Vagina (tissue), 2 donors: ENCODE data around the gene SCAMP5. TPM values are rescaled to one million over a fixed set of nuclear protein-coding genes. Genes with fewer than 3 reads are reported as not detected.

ENCODE experiments used
- DNase-seq, 2 donors: peaks; one replicate each; pipeline ENCODE4 v3.0.0-alpha.2; 2017; ENCODE audit errors: extremely low spot score in 2 of 2
- H3K27ac ChIP-seq: fragments of 200-600 bp; sonication (generic); one replicate; pipeline ENCODE4 v1.5.1; 2019
- H3K27me3 ChIP-seq: fragments of 200-600 bp; sonication (generic); one replicate; pipeline ENCODE4 v1.5.1; 2019
- H3K36me3 ChIP-seq, 2 donors: fragments of 200-600 bp; sonication (generic); one replicate each; pipeline ENCODE4 v1.5.1; 2017 to 2019
- H3K4me1 ChIP-seq: fragments of 200-600 bp; sonication (generic); one replicate; pipeline ENCODE4 v1.5.1; 2019
- H3K4me3 ChIP-seq, 2 donors: fragments of 200-600 bp; sonication (generic); 1 replicate in 1 of 2; 2 replicates in 1 of 2; pipeline ENCODE4 v1.5.1; 2016 to 2019
- H3K9me3 ChIP-seq: fragments of 200-600 bp; sonication (generic); one replicate; pipeline ENCODE4 v1.5.1; 2019
- CTCF ChIP-seq, 3 experiments: fragments of 450-650 bp in 2 of 3; fragments of 200-600 bp in 1 of 3; sonication (generic) in 1 of 3; IDR thresholded peaks; one replicate each; pipeline ENCODE4 v1.5.1; 2017 to 2019; ENCODE audit warnings: antibody characterized with exemption in 3 of 3, mild to moderate bottlenecking in 2 of 3, moderate library complexity in 2 of 3
- POLR2A ChIP-seq, 2 donors: fragments of 450-650 bp; IDR thresholded peaks; one replicate each; pipeline ENCODE4 v1.6.1; 2017; ENCODE audit warnings: antibody characterized with exemption in 2 of 2, mild to moderate bottlenecking in 2 of 2, moderate library complexity in 2 of 2
- POLR2AphosphoS5 ChIP-seq, 2 donors: sonication (generic); formaldehyde crosslinking; IDR thresholded peaks; one replicate each; pipeline ENCODE4 v1.9.0; 2017; ENCODE audit warnings: antibody characterized with exemption in 2 of 2, mild to moderate bottlenecking in 2 of 2, low read depth in 1 of 2; ENCODE audit not compliant: insufficient read depth in 1 of 2
- intact Hi-C: fragments of 100-400 bp; cut with DNase I; formaldehyde crosslinking; loops from one replicate; pipeline ENCODE4 v1.15.1; 2023
- small RNA-seq: library from RNA; depleted of rRNA; stranded (forward); fragments of <200 nt; gene quantifications from one replicate; pipeline ENCODE3, GENCODE V24; 2016
- total RNA-seq: library from RNA; depleted of rRNA; stranded (reverse); fragments of >200 nt; gene quantifications from one replicate; pipeline ENCODE4 v1.2.3, GENCODE V29; 2016

SCAMP5 gene
- total RNA-seq, 1 donor from 2014 or later: 6.6 TPM

- Histone ChIP-seq H3K4me1 (no peaks in the 10 kb centered on the region), H3K27ac (no peak overlapping the region), H3K27me3 (no peaks in the 10 kb centered on the region), H3K4me3 (no peak overlapping the region), H3K36me3 (no peaks in the 10 kb centered on the region), H3K9me3 (no peaks in the 10 kb centered on the region)
- TF ChIP-seq CTCF (IDR thresholded peaks at IDR 0.05) (no peak), POLR2AphosphoS5 (IDR thresholded peaks at IDR 0.05; ENCODE audit: insufficient read depth in 1 of 2, low read depth in 1 of 2) (no peak), POLR2A (IDR thresholded peaks at IDR 0.05) (no peak)
- DNase-seq: no peak
- intact Hi-C loops: no loop called here
Measured at GRCh38 chr15:75069301-75069925, 74.0 kb downstream of the SCAMP5 start.

GRCh38 chr15:75070674-75071073, 75.3 kb downstream of the SCAMP5 start:
- no peak overlapping the region for H3K27ac ChIP-seq
- no peaks in the 10 kb centered on the region for H3K27me3 ChIP-seq
- no peak overlapping the region for H3K4me3 ChIP-seq
- H3K9me3 ChIP-seq: no peaks in the 10 kb centered on the region
- H3K36me3 ChIP-seq: no peaks in the 10 kb centered on the region
- TF ChIP-seq POLR2A (IDR thresholded peaks at IDR 0.05) (no peak), POLR2AphosphoS5 (IDR thresholded peaks at IDR 0.05; ENCODE audit: insufficient read depth in 1 of 2, low read depth in 1 of 2) (no peak), CTCF (IDR thresholded peaks at IDR 0.05) (no peak)
- no peak for DNase-seq
- no peaks in the 10 kb centered on the region for H3K4me1 ChIP-seq
- intact Hi-C loops: no loop called here

Small RNA genes within 50 kb of the gene (small RNA-seq; reads per million reads assigned to genes)
- gene AC015720.1: not detected
- gene RF00019: not detected

Other genes starting within 250 kb of the SCAMP5 start
- gene CYP1A2, start 246.7 kb upstream of the SCAMP5 start, total RNA-seq: not detected
- 26.3 TPM for gene CSK, start 213.5 kb upstream of the SCAMP5 start, total RNA-seq
- gene LMAN1L, start 182.7 kb upstream of the SCAMP5 start, total RNA-seq: not detected
- not detected for gene CPLX3, start 168.9 kb upstream of the SCAMP5 start, total RNA-seq
- gene ULK3, start 152.4 kb upstream of the SCAMP5 start, total RNA-seq: 75.9 TPM
- gene SCAMP2, start 122.2 kb upstream of the SCAMP5 start, total RNA-seq: 56.7 TPM
- gene MPI, start 105.5 kb upstream of the SCAMP5 start, total RNA-seq: 43.2 TPM
- gene FAM219B, start 88.7 kb upstream of the SCAMP5 start, total RNA-seq: 51.6 TPM
- 123 TPM for gene COX5A, start 57.5 kb upstream of the SCAMP5 start, total RNA-seq
- 11.3 TPM for gene RPP25, start 38.8 kb upstream of the SCAMP5 start, total RNA-seq
- gene PPCDC, start 28.0 kb downstream of the SCAMP5 start, total RNA-seq: 23.8 TPM
- gene C15orf39, start 206.3 kb downstream of the SCAMP5 start, total RNA-seq: 20.9 TPM